H1 (cell line): ENCODE measurements around the gene CDK10. TPM values are rescaled to one million over a fixed set of nuclear protein-coding genes. Genes with fewer than 3 reads are reported as not detected.

ENCODE experiments used
- ASH2L ChIP-seq: fragments of 200-600, 300-600 bp; sonication (generic); IDR thresholded peaks from one replicate; pipeline ENCODE4 v1.7.1; 2017; ENCODE audit warnings: low read length
- CEBPB ChIP-seq: IDR thresholded peaks from 2 replicates; pipeline ENCODE4 v1.6.1; 2012; ENCODE audit warnings: low read depth, low read length
- GABPA ChIP-seq: IDR thresholded peaks from 2 replicates; pipeline ENCODE4 v1.6.1; 2011; ENCODE audit warnings: mild to moderate bottlenecking, low read length, moderate library complexity, borderline replicate concordance; ENCODE audit not compliant: insufficient read depth
- GTF2F1 ChIP-seq: IDR thresholded peaks from 2 replicates; pipeline ENCODE4 v1.6.1; 2012; ENCODE audit warnings: low read depth, low read length, improper control_type of control experiment, borderline replicate concordance
- TEAD4 ChIP-seq: IDR thresholded peaks from 2 replicates; pipeline ENCODE4 v1.6.1; 2012; ENCODE audit warnings: low read depth, low read length, inconsistent platforms, mixed read lengths
- polyA plus RNA-seq, 7 experiments: library from polyadenylated mRNA; depleted of rRNA in 3 of 7; stranded (reverse) in 5 of 7; unstranded in 2 of 7; fragments of >200 nt in 5 of 7; fragments of 200-250 nt in 2 of 7; gene quantifications; 1 replicate in 5 of 7; 2 replicates in 1 of 7; 4 replicates in 1 of 7; pipeline versions ENCODE4 v1.2.1 to v1.2.3, GENCODE V29; 2011 to 2013; ENCODE audit warnings: missing spikeins in 2 of 7, mixed read lengths in 2 of 7
- total RNA-seq: library from RNA; stranded (reverse); fragmentation: NEBNext Ultra II Directional; extraction: Animal tissue kit (Norgen Biotek cat#: 25700); gene quantifications from 2 replicates; pipeline ENCODE4 v1.2.1, GENCODE V29; 2021
- TF ChIP-seq, protein P1 (sequence below): fragments of 300-600 bp; sonication (generic); IDR thresholded peaks from 2 replicates; pipeline ENCODE4 v1.7.1; 2012; ENCODE audit warnings: low read length, moderate library complexity, mild to moderate bottlenecking, inconsistent platforms; ENCODE audit not compliant: insufficient replicate concordance
- TF ChIP-seq, protein P2 (sequence below), 3 experiments: IDR thresholded peaks; 1 replicate in 2 of 3; 2 replicates in 1 of 3; pipeline versions ENCODE4 v1.5.1 to v1.6.1; 2011; ENCODE audit warnings: low read length in 3 of 3, mild to moderate bottlenecking in 3 of 3, inconsistent platforms in 2 of 3, low read depth in 1 of 3, moderate library complexity in 1 of 3; ENCODE audit not compliant: insufficient read depth in 1 of 3; ENCODE audit errors: control extremely low read depth in 1 of 3

The CDK10 gene
- total and polyA plus RNA-seq, 2 of the 8 experiments (the other 6 are each of a cell fraction or from before 2014, with no cell fraction given) = 49.5 to 83.9 TPM

DNA sequence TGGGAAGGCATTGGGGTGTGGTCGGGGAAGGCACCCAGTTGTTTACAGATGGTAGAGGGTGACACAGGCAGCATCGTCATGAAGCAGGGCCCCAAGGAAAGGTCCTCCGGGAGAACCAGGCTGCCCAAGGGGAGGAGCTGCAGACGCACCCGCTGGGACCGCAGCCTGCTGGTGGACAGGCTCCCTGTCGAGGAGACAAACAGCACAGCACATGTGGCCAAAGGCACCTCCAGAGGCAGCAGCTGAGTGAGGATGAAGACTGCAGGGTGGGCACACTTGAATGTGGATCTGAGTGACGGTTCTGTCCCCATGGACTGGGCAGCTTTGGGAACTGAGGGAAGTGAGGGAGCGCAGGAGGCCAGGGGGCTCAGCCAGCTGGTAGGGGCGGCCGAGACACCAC lies 41.4 kb upstream of the CDK10 start (continued):
- TF ChIP-seq, protein P1, sequence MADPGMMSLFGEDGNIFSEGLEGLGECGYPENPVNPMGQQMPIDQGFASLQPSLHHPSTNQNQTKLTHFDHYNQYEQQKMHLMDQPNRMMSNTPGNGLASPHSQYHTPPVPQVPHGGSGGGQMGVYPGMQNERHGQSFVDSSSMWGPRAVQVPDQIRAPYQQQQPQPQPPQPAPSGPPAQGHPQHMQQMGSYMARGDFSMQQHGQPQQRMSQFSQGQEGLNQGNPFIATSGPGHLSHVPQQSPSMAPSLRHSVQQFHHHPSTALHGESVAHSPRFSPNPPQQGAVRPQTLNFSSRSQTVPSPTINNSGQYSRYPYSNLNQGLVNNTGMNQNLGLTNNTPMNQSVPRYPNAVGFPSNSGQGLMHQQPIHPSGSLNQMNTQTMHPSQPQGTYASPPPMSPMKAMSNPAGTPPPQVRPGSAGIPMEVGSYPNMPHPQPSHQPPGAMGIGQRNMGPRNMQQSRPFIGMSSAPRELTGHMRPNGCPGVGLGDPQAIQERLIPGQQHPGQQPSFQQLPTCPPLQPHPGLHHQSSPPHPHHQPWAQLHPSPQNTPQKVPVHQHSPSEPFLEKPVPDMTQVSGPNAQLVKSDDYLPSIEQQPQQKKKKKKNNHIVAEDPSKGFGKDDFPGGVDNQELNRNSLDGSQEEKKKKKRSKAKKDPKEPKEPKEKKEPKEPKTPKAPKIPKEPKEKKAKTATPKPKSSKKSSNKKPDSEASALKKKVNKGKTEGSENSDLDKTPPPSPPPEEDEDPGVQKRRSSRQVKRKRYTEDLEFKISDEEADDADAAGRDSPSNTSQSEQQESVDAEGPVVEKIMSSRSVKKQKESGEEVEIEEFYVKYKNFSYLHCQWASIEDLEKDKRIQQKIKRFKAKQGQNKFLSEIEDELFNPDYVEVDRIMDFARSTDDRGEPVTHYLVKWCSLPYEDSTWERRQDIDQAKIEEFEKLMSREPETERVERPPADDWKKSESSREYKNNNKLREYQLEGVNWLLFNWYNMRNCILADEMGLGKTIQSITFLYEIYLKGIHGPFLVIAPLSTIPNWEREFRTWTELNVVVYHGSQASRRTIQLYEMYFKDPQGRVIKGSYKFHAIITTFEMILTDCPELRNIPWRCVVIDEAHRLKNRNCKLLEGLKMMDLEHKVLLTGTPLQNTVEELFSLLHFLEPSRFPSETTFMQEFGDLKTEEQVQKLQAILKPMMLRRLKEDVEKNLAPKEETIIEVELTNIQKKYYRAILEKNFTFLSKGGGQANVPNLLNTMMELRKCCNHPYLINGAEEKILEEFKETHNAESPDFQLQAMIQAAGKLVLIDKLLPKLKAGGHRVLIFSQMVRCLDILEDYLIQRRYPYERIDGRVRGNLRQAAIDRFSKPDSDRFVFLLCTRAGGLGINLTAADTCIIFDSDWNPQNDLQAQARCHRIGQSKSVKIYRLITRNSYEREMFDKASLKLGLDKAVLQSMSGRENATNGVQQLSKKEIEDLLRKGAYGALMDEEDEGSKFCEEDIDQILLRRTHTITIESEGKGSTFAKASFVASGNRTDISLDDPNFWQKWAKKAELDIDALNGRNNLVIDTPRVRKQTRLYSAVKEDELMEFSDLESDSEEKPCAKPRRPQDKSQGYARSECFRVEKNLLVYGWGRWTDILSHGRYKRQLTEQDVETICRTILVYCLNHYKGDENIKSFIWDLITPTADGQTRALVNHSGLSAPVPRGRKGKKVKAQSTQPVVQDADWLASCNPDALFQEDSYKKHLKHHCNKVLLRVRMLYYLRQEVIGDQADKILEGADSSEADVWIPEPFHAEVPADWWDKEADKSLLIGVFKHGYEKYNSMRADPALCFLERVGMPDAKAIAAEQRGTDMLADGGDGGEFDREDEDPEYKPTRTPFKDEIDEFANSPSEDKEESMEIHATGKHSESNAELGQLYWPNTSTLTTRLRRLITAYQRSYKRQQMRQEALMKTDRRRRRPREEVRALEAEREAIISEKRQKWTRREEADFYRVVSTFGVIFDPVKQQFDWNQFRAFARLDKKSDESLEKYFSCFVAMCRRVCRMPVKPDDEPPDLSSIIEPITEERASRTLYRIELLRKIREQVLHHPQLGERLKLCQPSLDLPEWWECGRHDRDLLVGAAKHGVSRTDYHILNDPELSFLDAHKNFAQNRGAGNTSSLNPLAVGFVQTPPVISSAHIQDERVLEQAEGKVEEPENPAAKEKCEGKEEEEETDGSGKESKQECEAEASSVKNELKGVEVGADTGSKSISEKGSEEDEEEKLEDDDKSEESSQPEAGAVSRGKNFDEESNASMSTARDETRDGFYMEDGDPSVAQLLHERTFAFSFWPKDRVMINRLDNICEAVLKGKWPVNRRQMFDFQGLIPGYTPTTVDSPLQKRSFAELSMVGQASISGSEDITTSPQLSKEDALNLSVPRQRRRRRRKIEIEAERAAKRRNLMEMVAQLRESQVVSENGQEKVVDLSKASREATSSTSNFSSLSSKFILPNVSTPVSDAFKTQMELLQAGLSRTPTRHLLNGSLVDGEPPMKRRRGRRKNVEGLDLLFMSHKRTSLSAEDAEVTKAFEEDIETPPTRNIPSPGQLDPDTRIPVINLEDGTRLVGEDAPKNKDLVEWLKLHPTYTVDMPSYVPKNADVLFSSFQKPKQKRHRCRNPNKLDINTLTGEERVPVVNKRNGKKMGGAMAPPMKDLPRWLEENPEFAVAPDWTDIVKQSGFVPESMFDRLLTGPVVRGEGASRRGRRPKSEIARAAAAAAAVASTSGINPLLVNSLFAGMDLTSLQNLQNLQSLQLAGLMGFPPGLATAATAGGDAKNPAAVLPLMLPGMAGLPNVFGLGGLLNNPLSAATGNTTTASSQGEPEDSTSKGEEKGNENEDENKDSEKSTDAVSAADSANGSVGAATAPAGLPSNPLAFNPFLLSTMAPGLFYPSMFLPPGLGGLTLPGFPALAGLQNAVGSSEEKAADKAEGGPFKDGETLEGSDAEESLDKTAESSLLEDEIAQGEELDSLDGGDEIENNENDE = no peak
- no peak for TF ChIP-seq GTF2F1
- no peak for TF ChIP-seq CEBPB
- TF ChIP-seq, protein P2, sequence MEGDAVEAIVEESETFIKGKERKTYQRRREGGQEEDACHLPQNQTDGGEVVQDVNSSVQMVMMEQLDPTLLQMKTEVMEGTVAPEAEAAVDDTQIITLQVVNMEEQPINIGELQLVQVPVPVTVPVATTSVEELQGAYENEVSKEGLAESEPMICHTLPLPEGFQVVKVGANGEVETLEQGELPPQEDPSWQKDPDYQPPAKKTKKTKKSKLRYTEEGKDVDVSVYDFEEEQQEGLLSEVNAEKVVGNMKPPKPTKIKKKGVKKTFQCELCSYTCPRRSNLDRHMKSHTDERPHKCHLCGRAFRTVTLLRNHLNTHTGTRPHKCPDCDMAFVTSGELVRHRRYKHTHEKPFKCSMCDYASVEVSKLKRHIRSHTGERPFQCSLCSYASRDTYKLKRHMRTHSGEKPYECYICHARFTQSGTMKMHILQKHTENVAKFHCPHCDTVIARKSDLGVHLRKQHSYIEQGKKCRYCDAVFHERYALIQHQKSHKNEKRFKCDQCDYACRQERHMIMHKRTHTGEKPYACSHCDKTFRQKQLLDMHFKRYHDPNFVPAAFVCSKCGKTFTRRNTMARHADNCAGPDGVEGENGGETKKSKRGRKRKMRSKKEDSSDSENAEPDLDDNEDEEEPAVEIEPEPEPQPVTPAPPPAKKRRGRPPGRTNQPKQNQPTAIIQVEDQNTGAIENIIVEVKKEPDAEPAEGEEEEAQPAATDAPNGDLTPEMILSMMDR (IDR thresholded peaks at IDR 0.05; ENCODE audit: control extremely low read depth in 1 of 3, insufficient read depth in 1 of 3, low read depth in 1 of 3, low read length in 3 of 3) = no peak
- TF ChIP-seq ASH2L = no peak
- TF ChIP-seq GABPA = no peak
- no peak for TF ChIP-seq TEAD4
- TF ChIP-seq, all 59 proteins: peak for 0
